LNCaP clone FGC (cell line): Measurements from ENCODE around the gene POGK.
A peak's percentile ranks its signal among the peaks of the same experiment; 100 is the strongest.
"Not testable (repeated sequence)": the region's sequence is repeated elsewhere in the genome, so short reads cannot be mapped to it uniquely, and the experiment has no call there.

Experiments used
- DNase-seq: peaks from one replicate; pipeline ENCODE4 v3.0.0-alpha.2; 2011; ENCODE audit warnings: low read depth
- H3K4me3 ChIP-seq: 2 replicates; pipeline ENCODE4 v1.5.1; 2011; ENCODE audit warnings: mild to moderate bottlenecking, low read depth, low read length, control low read depth
- TF ChIP-seq, protein P1 (sequence below): IDR thresholded peaks from 2 replicates; pipeline ENCODE4 v1.5.1; 2012; ENCODE audit warnings: mild to moderate bottlenecking; ENCODE audit not compliant: control insufficient read depth, insufficient read depth; ENCODE audit errors: extremely low read depth

The POGK gene

DNA sequence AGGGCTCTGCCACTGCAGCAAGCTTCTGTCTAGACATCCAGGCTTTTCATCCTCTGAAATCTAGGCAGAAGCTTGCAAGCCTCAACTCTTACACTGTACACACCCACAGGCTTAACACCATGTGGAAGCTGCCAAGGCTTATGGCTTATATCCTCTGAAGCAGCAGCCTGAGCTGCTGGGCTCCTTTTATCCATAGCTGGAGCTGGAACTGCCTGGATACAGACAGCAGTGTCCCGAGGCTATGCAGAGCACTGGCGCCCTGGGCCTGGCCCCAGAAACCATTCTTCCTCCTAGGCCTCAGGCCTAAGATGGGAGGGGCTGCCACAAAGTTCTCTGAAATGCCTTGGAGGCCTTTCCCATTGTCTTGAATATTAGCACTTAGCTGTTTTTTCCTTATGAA, 19.3 kb upstream of the POGK start:
- TF ChIP-seq, protein P1, sequence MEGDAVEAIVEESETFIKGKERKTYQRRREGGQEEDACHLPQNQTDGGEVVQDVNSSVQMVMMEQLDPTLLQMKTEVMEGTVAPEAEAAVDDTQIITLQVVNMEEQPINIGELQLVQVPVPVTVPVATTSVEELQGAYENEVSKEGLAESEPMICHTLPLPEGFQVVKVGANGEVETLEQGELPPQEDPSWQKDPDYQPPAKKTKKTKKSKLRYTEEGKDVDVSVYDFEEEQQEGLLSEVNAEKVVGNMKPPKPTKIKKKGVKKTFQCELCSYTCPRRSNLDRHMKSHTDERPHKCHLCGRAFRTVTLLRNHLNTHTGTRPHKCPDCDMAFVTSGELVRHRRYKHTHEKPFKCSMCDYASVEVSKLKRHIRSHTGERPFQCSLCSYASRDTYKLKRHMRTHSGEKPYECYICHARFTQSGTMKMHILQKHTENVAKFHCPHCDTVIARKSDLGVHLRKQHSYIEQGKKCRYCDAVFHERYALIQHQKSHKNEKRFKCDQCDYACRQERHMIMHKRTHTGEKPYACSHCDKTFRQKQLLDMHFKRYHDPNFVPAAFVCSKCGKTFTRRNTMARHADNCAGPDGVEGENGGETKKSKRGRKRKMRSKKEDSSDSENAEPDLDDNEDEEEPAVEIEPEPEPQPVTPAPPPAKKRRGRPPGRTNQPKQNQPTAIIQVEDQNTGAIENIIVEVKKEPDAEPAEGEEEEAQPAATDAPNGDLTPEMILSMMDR, result no peak

DNA sequence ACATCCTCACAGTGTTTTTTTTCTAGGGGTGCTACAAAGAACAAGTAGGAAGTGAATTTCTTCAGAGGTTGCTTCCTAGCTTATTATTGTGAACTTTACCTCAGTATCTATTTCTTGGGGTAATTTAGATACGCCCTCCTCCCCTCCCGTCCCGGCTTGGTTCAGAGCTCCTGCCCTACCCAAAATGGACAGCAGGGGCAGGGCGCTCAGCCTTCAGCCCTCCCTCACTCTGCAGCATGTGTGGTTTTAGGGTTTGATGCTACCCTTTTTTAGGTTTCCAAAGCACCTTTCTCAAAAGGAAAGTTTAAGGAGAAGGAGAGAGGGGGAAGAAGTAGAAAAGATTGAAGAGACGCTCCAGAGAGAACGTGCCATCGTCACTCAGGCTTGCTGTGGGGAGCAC, 16.9 kb upstream of the POGK start:
- DNase-seq, result no peak
- TF ChIP-seq, protein P1, result peak; percentile 33
- H3K4me3 ChIP-seq, result no peak overlapping the region

More for the DNA sequence above, 19.3 kb upstream of the POGK start:
- no peak for DNase-seq
- no peak overlapping the region for H3K4me3 ChIP-seq

DNA sequence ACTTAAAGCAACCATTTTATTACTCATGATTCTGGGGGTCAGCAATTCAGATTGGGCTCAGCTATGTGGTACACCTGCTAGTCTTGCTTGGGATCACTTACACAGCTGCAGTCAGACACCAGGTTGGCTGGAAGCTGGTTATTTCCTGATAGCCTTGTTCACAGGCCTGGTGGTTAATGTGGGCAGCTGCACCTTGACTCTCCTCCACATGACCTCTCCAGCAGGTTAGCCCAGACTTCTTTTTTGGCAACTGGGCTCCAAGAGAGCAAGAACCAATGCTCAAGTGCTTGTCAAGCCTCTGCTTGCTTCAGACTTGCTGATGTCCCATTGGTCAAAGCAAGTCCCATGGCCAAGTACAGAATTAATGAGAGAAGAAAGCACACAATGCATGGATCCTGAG, 11.8 kb upstream of the POGK start:
- TF ChIP-seq, protein P1, result no peak
- DNase-seq, result no peak
- H3K4me3 ChIP-seq, result no peak overlapping the region

DNA sequence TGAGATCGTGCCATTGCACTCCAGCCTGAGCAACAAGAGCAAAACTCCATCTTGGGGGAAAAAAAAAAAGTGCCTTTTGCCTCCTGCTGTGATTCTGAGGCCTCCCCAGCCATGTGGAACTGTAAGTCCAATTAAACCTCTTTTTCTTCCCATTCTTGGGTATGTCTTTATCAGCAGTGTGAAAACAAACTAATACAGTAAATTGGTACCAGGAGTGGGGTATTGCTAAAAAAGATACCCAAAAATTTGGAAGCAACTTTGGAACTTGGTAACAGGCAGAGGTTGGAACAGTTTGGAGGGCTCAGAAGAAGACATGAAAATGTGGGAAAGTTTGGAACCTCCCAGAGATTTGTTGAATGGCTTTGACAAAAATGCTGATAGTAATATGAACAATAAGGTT, 9.5 kb upstream of the POGK start:
- not testable (repeated sequence) for H3K4me3 ChIP-seq, DNase-seq

DNA sequence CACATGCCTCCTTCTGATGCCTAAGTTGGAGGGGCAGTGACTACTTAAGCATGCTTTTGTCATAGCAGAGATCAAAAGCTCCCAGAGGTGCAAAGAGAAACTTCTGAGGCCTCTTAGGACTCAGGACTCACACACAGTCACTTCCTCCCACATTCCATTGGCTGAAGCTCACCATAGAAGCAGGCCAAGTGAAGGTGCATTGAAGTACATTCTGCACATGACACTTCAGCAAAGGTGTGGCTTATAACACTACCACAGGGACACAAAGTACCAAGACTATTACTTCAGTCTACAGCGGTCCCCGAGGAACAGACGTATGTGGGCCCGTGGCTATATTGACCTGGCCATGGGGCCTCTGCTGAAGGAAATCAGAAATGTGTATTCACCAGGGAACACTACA, 2.5 kb upstream of the POGK start:
- no peak for DNase-seq
- H3K4me3 ChIP-seq, result no peak overlapping the region
- TF ChIP-seq, protein P1, result no peak

DNA sequence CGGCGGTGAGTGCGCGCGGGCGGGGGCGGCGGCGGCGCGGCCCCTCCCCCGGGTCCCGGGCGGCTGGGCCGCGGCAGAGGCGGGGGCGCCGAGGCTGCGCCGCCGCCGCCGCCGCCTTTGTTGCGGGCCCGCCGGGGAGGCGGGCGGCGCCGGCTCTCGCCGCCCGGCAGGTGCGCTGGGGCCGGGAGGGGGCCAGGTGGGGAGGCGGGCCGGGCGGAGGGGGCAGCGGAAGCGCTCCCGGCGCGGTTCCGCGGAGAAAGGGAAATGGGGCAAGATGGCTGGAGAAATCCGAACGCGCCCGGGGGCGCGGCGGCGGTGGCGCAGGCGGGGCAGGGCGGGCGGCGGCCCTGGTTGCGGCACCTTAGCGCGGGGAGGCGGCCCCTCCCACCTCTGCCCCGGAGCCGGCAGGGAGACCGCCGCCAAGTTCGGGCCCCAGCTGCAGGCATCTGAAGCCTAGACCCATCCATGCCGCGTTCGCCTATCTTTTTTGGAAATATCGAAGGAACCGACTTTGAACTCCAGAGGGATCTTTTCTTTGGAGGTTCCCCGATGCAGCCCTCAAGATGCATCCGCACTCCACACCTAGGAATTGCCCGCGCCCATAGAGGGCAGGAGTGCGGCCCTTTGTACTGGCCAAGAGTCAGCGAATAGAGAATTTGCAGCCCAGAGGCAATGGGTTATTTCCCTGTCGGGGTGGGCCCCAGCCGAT, 479 bp downstream of the POGK start:
- TF ChIP-seq, protein P1, result peak; percentile 45
- peak overlapping the region; percentile 75 for H3K4me3 ChIP-seq
- DNase-seq, result no peak

- no peak for DNase-seq
- H3K4me3 ChIP-seq, result peak overlapping the region; percentile 75
- TF ChIP-seq, protein P1, result no peak
These were observed 1.3 kb downstream of the POGK start for GRCh38 chr1:166840309-166841274.
